Measurements from ENCODE around the gene HES2. TPM values are rescaled to one million over a fixed set of nuclear protein-coding genes. Genes with fewer than 3 reads are reported as not detected.

HES2 gene
- total RNA-seq, 1 donor from 2014 or later: 1.1 TPM

Other genes with a start within 250 kb of the HES2 start
- gene CHD5, start 239.6 kb downstream of the HES2 start, total RNA-seq: 2.3 TPM in 2 replicates
- gene RPL22, start 220.3 kb downstream of the HES2 start, total RNA-seq: 318 and 345 TPM in 2 replicates
- 108 and 109 TPM in 2 replicates for gene RNF207, start 213.8 kb downstream of the HES2 start, total RNA-seq
- gene ICMT, start 184.0 kb downstream of the HES2 start, total RNA-seq: 53.7 and 55.0 TPM in 2 replicates
- not detected in 2 replicates for gene HES3, start 175.7 kb downstream of the HES2 start, total RNA-seq
- 2.6 and 3.1 TPM in 2 replicates for gene GPR153, start 158.8 kb downstream of the HES2 start, total RNA-seq
- 72.3 and 76.9 TPM in 2 replicates for gene ACOT7, start 26.2 kb downstream of the HES2 start, total RNA-seq
- 1.1 TPM in 2 replicates for gene ESPN, start 4.9 kb upstream of the HES2 start, total RNA-seq
- 162 and 172 TPM in 2 replicates for gene TNFRSF25, start 46.3 kb upstream of the HES2 start, total RNA-seq
- 1.8 and 2.0 TPM in 2 replicates for gene PLEKHG5, start 71.7 kb upstream of the HES2 start, total RNA-seq
- gene NOL9, start 134.6 kb upstream of the HES2 start, total RNA-seq: 53.8 and 54.5 TPM in 2 replicates
- gene TAS1R1, start 135.4 kb upstream of the HES2 start, total RNA-seq: not detected in 2 replicates
- 43.3 and 46.6 TPM in 2 replicates for gene ZBTB48, start 160.1 kb upstream of the HES2 start, total RNA-seq
- 26.0 and 28.1 TPM in 2 replicates for gene KLHL21, start 182.9 kb upstream of the HES2 start, total RNA-seq
- 12.2 and 13.8 TPM in 2 replicates for gene PHF13, start 193.8 kb upstream of the HES2 start, total RNA-seq
- 20.0 and 23.9 TPM in 2 replicates for gene THAP3, start 204.9 kb upstream of the HES2 start, total RNA-seq